Gastrocnemius medialis (tissue), 4 donors: ENCODE results near the gene ST6GALNAC3. TPM values are rescaled to one million over a fixed set of nuclear protein-coding genes. Genes with fewer than 3 reads are reported as not detected.

Source experiments
- ATAC-seq, 2 donors: fragments of 150-250 bp; one replicate each; pipeline ENCODE4 v1.9.1; 2016
- DNase-seq, 2 donors: peaks; one replicate each; pipeline ENCODE4 v3.0.0-alpha.2; 2019
- H3K27ac ChIP-seq, 4 donors: fragments of 200-600 bp; sonication (generic); 1 replicate in 1 of 4; 2 replicates in 3 of 4; pipeline ENCODE4 v1.5.1; 2016 to 2018; ENCODE audit warnings: mild to moderate bottlenecking in 2 of 4, moderate library complexity in 1 of 4
- H3K27me3 ChIP-seq, 3 donors: fragments of 200-600 bp; sonication (generic) in 2 of 3; 1 replicate in 1 of 3; 2 replicates in 2 of 3; pipeline versions ENCODE4 v1.5.1 to v1.6.0; 2016 to 2019; ENCODE audit warnings: mild to moderate bottlenecking in 1 of 3, moderate library complexity in 1 of 3
- H3K36me3 ChIP-seq, 2 donors: fragments of 200-600 bp; sonication (generic) in 1 of 2; one replicate each; pipeline ENCODE4 v1.5.1; 2017 to 2018
- H3K4me1 ChIP-seq, 2 donors: fragments of 200-600 bp; sonication (generic) in 1 of 2; one replicate each; pipeline ENCODE4 v1.5.1; 2016 to 2017; ENCODE audit warnings: mild to moderate bottlenecking in 2 of 2
- H3K4me3 ChIP-seq, 4 donors: fragments of 200-600 bp; sonication (generic) in 3 of 4; 1 replicate in 1 of 4; 2 replicates in 3 of 4; pipeline ENCODE4 v1.5.1; 2016 to 2019; ENCODE audit warnings: mild to moderate bottlenecking in 2 of 4
- H3K9me3 ChIP-seq, 3 donors: fragments of 200-600 bp; sonication (generic) in 2 of 3; 1 replicate in 1 of 3; 2 replicates in 2 of 3; pipeline ENCODE4 v1.5.1; 2016 to 2019
- CTCF ChIP-seq, 5 experiments: fragments of 450-650 bp in 3 of 5; fragments of 200-600 bp in 2 of 5; sonication (generic) in 2 of 5; IDR thresholded peaks in 4 of 5; conservative IDR thresholded peaks in 1 of 5; 1 replicate in 4 of 5; 2 replicates in 1 of 5; pipeline ENCODE4 v1.5.1; 2016 to 2019; ENCODE audit warnings: antibody characterized with exemption in 5 of 5, mild to moderate bottlenecking in 3 of 5, moderate library complexity in 3 of 5
- POLR2A ChIP-seq, 2 donors: fragments of 450-650 bp; IDR thresholded peaks; one replicate each; pipeline ENCODE4 v1.6.1; 2017; ENCODE audit warnings: antibody characterized with exemption in 2 of 2, mild to moderate bottlenecking in 2 of 2, moderate library complexity in 2 of 2
- in situ Hi-C, 4 donors: fragments of 200-750 bp; cut with MboI; loops; one replicate each; pipeline versions ENCODE4 v1.15.0 to v1.8.0; 2017; ENCODE audit warnings: low sequenced_read_pairs in 4 of 4
- intact Hi-C: fragments of 100-400 bp; cut with DNase I; formaldehyde crosslinking; loops from one replicate; pipeline ENCODE4 v1.15.1; 2023; ENCODE audit warnings: low total_unique reads
- total RNA-seq, 4 donors: library from RNA; depleted of rRNA; stranded (reverse); fragments of >200 nt; gene quantifications; one replicate each; pipeline versions ENCODE4 v1.1.0 to v1.2.3, GENCODE V29; 2016

ST6GALNAC3 gene
- total RNA-seq, 4 donors from 2014 or later = 1.7 to 3.9 (median 2.8) TPM

GRCh38 chr1:76267631-76268030 lies 193.1 kb downstream of the ST6GALNAC3 start:
- TF ChIP-seq CTCF (IDR thresholded peaks at IDR 0.05 in 4 of 5, conservative IDR thresholded peaks at IDR 0.05 in 1 of 5) (no peak), POLR2A (IDR thresholded peaks at IDR 0.05) (no peak)
- ATAC-seq (no peak), DNase-seq (no peak)
- H3K27ac ChIP-seq = no peak overlapping the region
- H3K36me3 ChIP-seq = no peaks in the 10 kb centered on the region
- in situ Hi-C loops (no loop called here), intact Hi-C loops (no loop called here)
- no peak overlapping the region for H3K4me3 ChIP-seq
- H3K27me3 ChIP-seq = no peaks in the 10 kb centered on the region
- no peaks in the 10 kb centered on the region for H3K9me3 ChIP-seq
- no peaks in the 10 kb centered on the region for H3K4me1 ChIP-seq

DNA sequence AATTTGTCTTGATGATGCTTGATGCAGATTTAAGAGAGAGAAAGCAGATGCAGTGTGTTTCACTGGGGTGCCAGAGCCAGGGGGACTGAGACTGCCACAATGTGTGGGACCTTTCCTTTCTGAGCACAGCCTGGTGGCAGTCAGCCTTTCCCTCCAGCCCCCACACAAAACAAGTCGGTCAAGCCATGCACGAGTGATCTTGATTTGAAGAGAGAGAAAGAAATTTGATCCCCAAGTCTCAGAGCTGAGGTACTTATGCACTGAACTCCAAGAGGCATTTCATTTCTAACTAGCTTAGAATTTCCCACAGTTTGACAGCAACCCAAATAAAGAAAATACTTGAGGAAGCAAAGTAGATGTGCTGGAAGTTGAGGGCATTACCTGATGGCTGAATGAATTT lies 193.8 kb downstream of the ST6GALNAC3 start:
- H3K27me3 ChIP-seq = no peaks in the 10 kb centered on the region
- in situ Hi-C loops = no loop called here
- TF ChIP-seq CTCF (IDR thresholded peaks at IDR 0.05 in 4 of 5, conservative IDR thresholded peaks at IDR 0.05 in 1 of 5) = no peak
- no peak for TF ChIP-seq POLR2A (IDR thresholded peaks at IDR 0.05)
- H3K27ac ChIP-seq = no peak overlapping the region
- DNase-seq = no peak
- no peak for ATAC-seq
- intact Hi-C loops = no loop called here
- no peaks in the 10 kb centered on the region for H3K9me3 ChIP-seq
- no peaks in the 10 kb centered on the region for H3K4me1 ChIP-seq
- no peak overlapping the region for H3K4me3 ChIP-seq
- no peaks in the 10 kb centered on the region for H3K36me3 ChIP-seq

GRCh38 chr1:76269155-76269554 lies 194.6 kb downstream of the ST6GALNAC3 start:
- no peak overlapping the region for H3K27ac ChIP-seq
- in situ Hi-C loops (no loop called here), intact Hi-C loops (no loop called here)
- H3K36me3 ChIP-seq = no peaks in the 10 kb centered on the region
- no peak for TF ChIP-seq CTCF (IDR thresholded peaks at IDR 0.05 in 4 of 5, conservative IDR thresholded peaks at IDR 0.05 in 1 of 5)
- H3K27me3 ChIP-seq = no peaks in the 10 kb centered on the region
- no peak overlapping the region for H3K4me3 ChIP-seq
- ATAC-seq (no peak), DNase-seq (no peak)
- no peaks in the 10 kb centered on the region for H3K9me3 ChIP-seq
- H3K4me1 ChIP-seq = no peaks in the 10 kb centered on the region

DNA sequence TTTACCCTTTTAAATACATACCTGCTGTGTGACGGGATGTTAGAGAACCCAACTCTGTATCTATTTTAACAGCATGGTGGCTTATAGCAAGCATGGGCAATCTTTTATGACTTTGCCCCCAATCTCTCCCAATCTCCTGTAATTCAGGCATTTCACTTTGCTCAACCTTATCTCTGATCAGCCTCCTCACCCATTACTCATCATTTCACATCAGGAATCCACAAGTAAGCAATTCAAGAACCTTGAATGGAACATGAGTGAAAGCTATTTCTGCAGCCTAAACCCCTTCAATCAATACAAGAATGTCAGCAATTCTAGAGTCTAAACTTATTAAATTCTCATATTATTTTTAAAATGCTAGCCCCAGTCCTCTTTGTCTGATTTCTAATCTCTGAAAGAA lies 199.8 kb downstream of the ST6GALNAC3 start:
- H3K9me3 ChIP-seq = no peaks in the 10 kb centered on the region
- ATAC-seq (no peak), DNase-seq (no peak)
- no peak overlapping the region for H3K27ac ChIP-seq
- no peaks in the 10 kb centered on the region for H3K36me3 ChIP-seq
- no peak overlapping the region for H3K4me3 ChIP-seq
- in situ Hi-C loops (no loop called here), intact Hi-C loops (no loop called here)
- H3K27me3 ChIP-seq = no peaks in the 10 kb centered on the region
- TF ChIP-seq POLR2A (IDR thresholded peaks at IDR 0.05) = no peak
- no peak for TF ChIP-seq CTCF (IDR thresholded peaks at IDR 0.05 in 4 of 5, conservative IDR thresholded peaks at IDR 0.05 in 1 of 5)
- H3K4me1 ChIP-seq = no peaks in the 10 kb centered on the region

- no peak for ATAC-seq
- Histone ChIP-seq H3K27me3 (no peaks in the 10 kb centered on the region), H3K9me3 (no peaks in the 10 kb centered on the region), H3K4me3 (no peak overlapping the region), H3K36me3 (no peaks in the 10 kb centered on the region), H3K4me1 (no peaks in the 10 kb centered on the region), H3K27ac (no peak overlapping the region)
- intact Hi-C loops (no loop called here), in situ Hi-C loops (no loop called here)
- no peak for DNase-seq
- no peak for TF ChIP-seq CTCF (IDR thresholded peaks at IDR 0.05 in 4 of 5, conservative IDR thresholded peaks at IDR 0.05 in 1 of 5)
Observed at GRCh38 chr1:76274718-76275117, 200.2 kb downstream of the ST6GALNAC3 start.
